ENCODE measurements around the gene SNU13. TPM values are rescaled to one million over a fixed set of nuclear protein-coding genes. Genes with fewer than 3 reads are reported as not detected.
A peak's percentile ranks its signal among the peaks of the same experiment; 100 is the strongest.

Gene SNU13
- total RNA-seq, 1 experiment from 2014 or later: 223 TPM

GRCh38 chr22:41696703-41697102 lies 8.0 kb upstream of the SNU13 start:
- Histone ChIP-seq H3K27me3 (replicated peaks; ENCODE audit: insufficient read depth, low read depth, low read length, poor library complexity) (no peaks in the 10 kb centered on the region), H3K9me3 (ENCODE audit: low read depth, low read length, poor library complexity, severe bottlenecking) (no peaks in the 10 kb centered on the region), H3K4me1 (ENCODE audit: insufficient read depth, low read length, poor library complexity, severe bottlenecking) (peaks cover 12% of the 10 kb centered on the region), H3K4me3 (ENCODE audit: low read depth, low read length, poor library complexity, severe bottlenecking) (no peak overlapping the region), H3K36me3 (ENCODE audit: insufficient read depth, low read length, poor library complexity, severe bottlenecking) (peaks cover 3% of the 10 kb centered on the region), H3K27ac (ENCODE audit: low read depth, low read length, poor library complexity, severe bottlenecking) (peak overlapping the region; percentile 41)
- no TSS peak for BruUV-seq (replicated peaks)
- CTCF ChIA-PET: interaction anchor here (0.7 to 2.2 kb wide), 19 partner anchors 8 to 747 kb away, joined by 3 to 32 read pairs (median 6); partner anchors contain the start of genes CCDC134, CENPM, SNU13 and TNFRSF13C
- TF ChIP-seq, protein P1, sequence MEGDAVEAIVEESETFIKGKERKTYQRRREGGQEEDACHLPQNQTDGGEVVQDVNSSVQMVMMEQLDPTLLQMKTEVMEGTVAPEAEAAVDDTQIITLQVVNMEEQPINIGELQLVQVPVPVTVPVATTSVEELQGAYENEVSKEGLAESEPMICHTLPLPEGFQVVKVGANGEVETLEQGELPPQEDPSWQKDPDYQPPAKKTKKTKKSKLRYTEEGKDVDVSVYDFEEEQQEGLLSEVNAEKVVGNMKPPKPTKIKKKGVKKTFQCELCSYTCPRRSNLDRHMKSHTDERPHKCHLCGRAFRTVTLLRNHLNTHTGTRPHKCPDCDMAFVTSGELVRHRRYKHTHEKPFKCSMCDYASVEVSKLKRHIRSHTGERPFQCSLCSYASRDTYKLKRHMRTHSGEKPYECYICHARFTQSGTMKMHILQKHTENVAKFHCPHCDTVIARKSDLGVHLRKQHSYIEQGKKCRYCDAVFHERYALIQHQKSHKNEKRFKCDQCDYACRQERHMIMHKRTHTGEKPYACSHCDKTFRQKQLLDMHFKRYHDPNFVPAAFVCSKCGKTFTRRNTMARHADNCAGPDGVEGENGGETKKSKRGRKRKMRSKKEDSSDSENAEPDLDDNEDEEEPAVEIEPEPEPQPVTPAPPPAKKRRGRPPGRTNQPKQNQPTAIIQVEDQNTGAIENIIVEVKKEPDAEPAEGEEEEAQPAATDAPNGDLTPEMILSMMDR (conservative IDR thresholded peaks at IDR 0.05; ENCODE audit: low read depth, low read length): no peak
- TF ChIP-seq EZH2 (IDR thresholded peaks at IDR 0.05; ENCODE audit: borderline replicate concordance, low read depth, low read length, poor library complexity, severe bottlenecking): no peak
- intact Hi-C loops (cut with micrococcal nuclease; ENCODE audit: unreplicated experiment): loop anchor here (2.0 kb wide), 1 partner anchor 244 kb away; no protein-coding TSS in a partner anchor
- POLR2A ChIA-PET (ENCODE audit: low non-redundant PET): interaction anchor here (0.5 to 1.0 kb wide), 2 partner anchors 42 to 244 kb away, joined by 3 to 7 read pairs; no protein-coding TSS in a partner anchor
- DNase-seq (ENCODE audit: low spot score): no peak

- intact Hi-C loops (cut with micrococcal nuclease; ENCODE audit: unreplicated experiment): no loop called here
Measured at GRCh38 chr22:41695211-41695610, 6.5 kb upstream of the SNU13 start.

DNA sequence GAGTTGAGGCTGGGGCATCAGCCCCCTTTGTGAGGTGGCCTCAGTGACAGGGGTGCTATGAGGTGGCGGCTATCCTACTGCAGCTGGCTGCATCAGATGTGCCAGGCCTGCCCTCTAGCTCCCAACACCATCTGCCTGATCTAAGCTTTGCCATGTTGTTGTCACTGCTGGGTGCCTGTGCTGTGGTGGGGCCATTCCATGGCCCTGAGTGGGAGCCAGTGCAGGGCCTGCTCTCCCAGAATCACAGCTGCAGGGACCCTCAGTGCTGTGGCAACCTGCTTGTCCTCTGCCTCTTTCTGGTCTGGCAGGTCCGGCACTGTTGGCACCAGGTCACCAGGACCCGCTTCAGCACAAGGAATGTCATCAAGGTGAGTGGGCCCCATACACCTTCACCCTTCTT lies 1.8 kb upstream of the SNU13 start:
- DNase-seq (ENCODE audit: low spot score): no peak

More at GRCh38 chr22:41695211-41695610, 6.5 kb upstream of the SNU13 start:
- BruUV-seq (replicated peaks): TSS peak; percentile 39
- CTCF ChIA-PET: no interaction called here
- peaks cover 3% of the 10 kb centered on the region for H3K36me3 ChIP-seq (ENCODE audit: insufficient read depth, low read length, poor library complexity, severe bottlenecking)
- H3K27ac ChIP-seq (ENCODE audit: low read depth, low read length, poor library complexity, severe bottlenecking): no peak overlapping the region
- H3K27me3 ChIP-seq (replicated peaks; ENCODE audit: insufficient read depth, low read depth, low read length, poor library complexity): no peaks in the 10 kb centered on the region
- H3K4me1 ChIP-seq (ENCODE audit: insufficient read depth, low read length, poor library complexity, severe bottlenecking): peaks cover 12% of the 10 kb centered on the region
- no peaks in the 10 kb centered on the region for H3K9me3 ChIP-seq (ENCODE audit: low read depth, low read length, poor library complexity, severe bottlenecking)
- no peak for TF ChIP-seq EZH2 (IDR thresholded peaks at IDR 0.05; ENCODE audit: borderline replicate concordance, low read depth, low read length, poor library complexity, severe bottlenecking)
- TF ChIP-seq, protein P1 (conservative IDR thresholded peaks at IDR 0.05; ENCODE audit: low read depth, low read length): no peak
- H3K4me3 ChIP-seq (ENCODE audit: low read depth, low read length, poor library complexity, severe bottlenecking): no peak overlapping the region
- DNase-seq (ENCODE audit: low spot score): no peak
- POLR2A ChIA-PET (ENCODE audit: low non-redundant PET): no interaction called here

More for the DNA sequence above, 1.8 kb upstream of the SNU13 start:
- Histone ChIP-seq H3K9me3 (ENCODE audit: low read depth, low read length, poor library complexity, severe bottlenecking) (no peaks in the 10 kb centered on the region), H3K27me3 (replicated peaks; ENCODE audit: insufficient read depth, low read depth, low read length, poor library complexity) (no peaks in the 10 kb centered on the region), H3K4me1 (ENCODE audit: insufficient read depth, low read length, poor library complexity, severe bottlenecking) (peaks cover 5% of the 10 kb centered on the region), H3K27ac (ENCODE audit: low read depth, low read length, poor library complexity, severe bottlenecking) (no peak overlapping the region), H3K4me3 (ENCODE audit: low read depth, low read length, poor library complexity, severe bottlenecking) (no peak overlapping the region), H3K36me3 (ENCODE audit: insufficient read depth, low read length, poor library complexity, severe bottlenecking) (peaks cover 3% of the 10 kb centered on the region)
- ChIA-PET CTCF (no interaction called here), POLR2A (ENCODE audit: low non-redundant PET) (interaction anchor here (0.5 kb wide), 1 partner anchor 12 kb away, joined by 4 read pairs; no protein-coding TSS in a partner anchor)
- TF ChIP-seq, protein P1 (conservative IDR thresholded peaks at IDR 0.05; ENCODE audit: low read depth, low read length): no peak
- TF ChIP-seq EZH2 (IDR thresholded peaks at IDR 0.05; ENCODE audit: borderline replicate concordance, low read depth, low read length, poor library complexity, severe bottlenecking): no peak
- BruUV-seq (replicated peaks): no TSS peak
- intact Hi-C loops (cut with micrococcal nuclease; ENCODE audit: unreplicated experiment): no loop called here
